CD8-positive, alpha-beta memory T cell (primary cell): ENCODE results near the gene KIFAP3. TPM values are rescaled to one million over a fixed set of nuclear protein-coding genes. Genes with fewer than 3 reads are reported as not detected.
"Not testable (repeated sequence)": the region's sequence is repeated elsewhere in the genome, so short reads cannot be mapped to it uniquely, and the experiment has no call there.

Source experiments
- CTCF ChIA-PET: fragments of 350-600 bp; sonication (Branson Sonifier 250); formaldehyde crosslinking; loops from one replicate; lab custom pipeline; 2021; ENCODE audit warnings: antibody characterized with exemption; lab: Charles Lee
- POLR2A ChIA-PET: fragments of 350-600 bp; sonication (Branson Sonifier 250); formaldehyde crosslinking; loops from one replicate; lab custom pipeline; 2021; ENCODE audit warnings: antibody characterized with exemption; lab: Charles Lee
- DNase-seq, 5 donors: peaks; one replicate each; pipeline versions ENCODE4 v3.0.0 to v3.0.0-alpha.2; 2020 to 2022; ENCODE audit warnings: mixed read lengths in 1 of 5
- H3K27ac ChIP-seq: one replicate; pipeline ENCODE4 v1.7.0; 2013; ENCODE audit warnings: low read depth, mild to moderate bottlenecking, low read length, moderate library complexity
- H3K27me3 ChIP-seq: 2 replicates; pipeline ENCODE4 v1.7.0; 2013; ENCODE audit warnings: low read length, mild to moderate bottlenecking; ENCODE audit not compliant: insufficient read depth, poor library complexity, severe bottlenecking
- H3K36me3 ChIP-seq: 2 replicates; pipeline ENCODE4 v1.7.0; 2013; ENCODE audit warnings: mild to moderate bottlenecking, low read length, moderate library complexity; ENCODE audit not compliant: insufficient read depth
- H3K4me1 ChIP-seq: 2 replicates; pipeline ENCODE4 v1.7.0; 2013; ENCODE audit warnings: mild to moderate bottlenecking, low read length, moderate library complexity; ENCODE audit not compliant: insufficient read depth
- H3K4me3 ChIP-seq: 2 replicates; pipeline ENCODE4 v1.7.0; 2013; ENCODE audit warnings: mild to moderate bottlenecking, low read length
- H3K9me3 ChIP-seq: 2 replicates; pipeline ENCODE4 v1.7.0; 2013; ENCODE audit warnings: mild to moderate bottlenecking, low read length
- H3K27ac Mint-ChIP-seq, 8 donors: one replicate each; pipeline ENCODE4 v1.8.0; 2020 to 2021; ENCODE audit warnings: mixed read lengths in 8 of 8, mild to moderate bottlenecking in 6 of 8, inconsistent platforms in 3 of 8, moderate library complexity in 3 of 8
- H3K27me3 Mint-ChIP-seq, 2 donors: one replicate each; pipeline ENCODE4 v1.8.0; 2020 to 2021; ENCODE audit warnings: mixed read lengths in 2 of 2, mild to moderate bottlenecking in 1 of 2, moderate library complexity in 1 of 2
- H3K36me3 Mint-ChIP-seq, 3 donors: one replicate each; pipeline ENCODE4 v1.8.0; 2020 to 2021; ENCODE audit warnings: mixed read lengths in 3 of 3, inconsistent platforms in 1 of 3, mild to moderate bottlenecking in 1 of 3
- H3K4me1 Mint-ChIP-seq, 3 donors: one replicate each; pipeline ENCODE4 v1.8.0; 2020 to 2021; ENCODE audit warnings: mixed read lengths in 3 of 3, inconsistent platforms in 1 of 3, mild to moderate bottlenecking in 1 of 3
- H3K4me3 Mint-ChIP-seq, 7 donors: one replicate each; pipeline ENCODE4 v1.8.0; 2020 to 2021; ENCODE audit warnings: mixed read lengths in 7 of 7, mild to moderate bottlenecking in 6 of 7, moderate library complexity in 4 of 7, inconsistent platforms in 2 of 7
- H3K9me3 Mint-ChIP-seq, 5 donors: one replicate each; pipeline ENCODE4 v1.8.0; 2020 to 2022; ENCODE audit warnings: mixed read lengths in 5 of 5, mild to moderate bottlenecking in 3 of 5, moderate library complexity in 2 of 5, inconsistent platforms in 1 of 5
- polyA plus RNA-seq: library from polyadenylated mRNA; unstranded; fragments of 300-500 nt; fragmentation: Illumina TruSeq; gene quantifications from one replicate; pipeline ENCODE4 v1.2.3, GENCODE V29; 2021
- total RNA-seq, 2 experiments: library from RNA; stranded (reverse); gene quantifications; one replicate each; pipeline ENCODE4 v1.2.3, GENCODE V29; 2021

The KIFAP3 gene
- total RNA-seq, result 10 to 100 TPM; 23.2 to 23.8 TPM
- 17.4 TPM for polyA plus RNA-seq

DNA sequence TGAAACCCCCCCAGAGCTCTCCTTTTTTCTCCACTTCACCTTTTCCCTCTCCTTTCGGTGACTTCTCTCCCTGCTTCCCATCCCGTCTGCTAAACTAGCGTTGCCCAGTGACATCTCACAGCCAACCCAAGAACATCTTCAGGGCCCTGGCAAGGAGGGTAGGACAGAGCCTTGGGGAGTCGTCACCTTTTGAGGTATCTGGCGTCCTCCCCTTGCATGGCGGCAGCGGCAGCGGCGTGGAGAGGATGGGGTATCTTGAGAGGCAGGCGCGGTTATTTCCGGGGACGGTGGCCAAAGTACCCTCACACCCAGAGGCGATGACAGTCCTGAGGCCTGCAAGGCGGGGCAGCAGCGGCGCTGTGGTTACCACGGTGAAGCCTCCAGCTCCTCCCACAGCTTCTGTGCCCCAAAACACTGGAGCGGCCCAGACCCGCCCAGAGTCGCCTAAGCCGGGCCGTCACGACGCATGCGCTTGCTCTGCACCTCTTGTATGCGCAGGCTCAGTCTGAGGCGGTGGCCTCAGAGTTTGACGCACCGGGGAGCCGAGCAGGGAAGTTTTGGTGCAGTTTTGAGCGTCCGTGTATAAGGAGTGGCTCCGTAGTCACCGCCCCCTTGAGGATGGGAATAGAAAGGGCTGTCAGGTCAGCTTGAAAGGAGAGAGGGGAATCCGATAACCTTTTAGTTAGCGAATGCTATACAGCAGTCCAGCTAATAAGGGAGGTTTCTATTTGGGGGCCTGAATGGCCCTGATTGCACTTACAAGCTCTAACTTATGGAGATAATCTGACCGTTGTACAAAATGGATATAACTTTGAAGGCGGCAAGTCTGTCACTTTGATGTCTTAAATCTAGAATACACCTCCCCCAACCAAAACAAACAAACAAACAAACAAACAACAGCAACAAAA, at the start of gene KIFAP3:
KIFAP3 (minus strand) TSS at position 446 of the 908 bp plus-strand sequence; CDS start at position 218, 228 bp downstream.
- DNase-seq, result peak; percentile 92 to 97 (median 95)
- no peaks in the 10 kb centered on the region for H3K9me3 ChIP-seq
- no peaks in the 10 kb centered on the region for H3K27me3 ChIP-seq
- CTCF ChIA-PET, result interaction anchor here (0.8 to 1.0 kb wide), 3 partner anchors 12 to 183 kb away, joined by 3 read pairs; no protein-coding TSS in a partner anchor
- H3K9me3 Mint-ChIP-seq, result peaks cover 5 to 11% (median 7%) of the 10 kb centered on the region in 5 donors
- H3K27ac Mint-ChIP-seq, result peak within 1 kb of the TSS; percentile 81 to 98 (median 94)
- POLR2A ChIA-PET, result interaction anchor here (1.0 to 1.7 kb wide), 2 partner anchors 9 to 181 kb away, joined by 4 to 12 read pairs; partner anchors contain the start of gene SCYL3
- H3K27me3 Mint-ChIP-seq, result no peaks in the 10 kb centered on the region
- no peaks in the 10 kb centered on the region for H3K36me3 ChIP-seq
- H3K4me3 Mint-ChIP-seq, result peak within 1 kb of the TSS; percentile 85 to 98 (median 91)
- H3K4me3 ChIP-seq, result peak within 1 kb of the TSS; percentile 70
- peak within 1 kb of the TSS; percentile 66 for H3K27ac ChIP-seq
- peaks cover 7 to 14% (median 8%) of the 10 kb centered on the region in 3 donors for H3K36me3 Mint-ChIP-seq
- H3K4me1 ChIP-seq, result peaks cover 28% of the 10 kb centered on the region
- peaks cover 53 to 64% (median 59%) of the 10 kb centered on the region in 3 donors for H3K4me1 Mint-ChIP-seq

DNA sequence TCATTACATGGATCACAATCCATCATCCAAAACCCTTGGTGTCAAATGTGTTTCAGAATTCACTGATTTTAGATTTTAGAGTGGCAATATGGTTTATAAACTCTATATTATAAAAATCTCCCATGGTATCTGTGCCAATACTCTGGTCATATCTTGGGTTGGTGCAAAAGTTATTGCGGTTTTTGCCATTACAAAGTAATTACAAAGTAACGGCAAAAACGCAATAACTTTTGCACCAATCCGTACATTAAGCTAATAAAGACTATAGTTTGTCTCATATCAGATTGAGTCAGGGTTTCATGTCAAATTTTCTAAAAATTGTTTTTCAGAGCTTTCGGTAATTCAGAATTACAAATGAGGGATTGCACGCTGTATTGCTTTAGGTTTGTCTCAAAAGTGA, 47.9 kb upstream of the KIFAP3 start:
- Histone ChIP-seq H3K27ac (no peak overlapping the region), H3K9me3 (no peaks in the 10 kb centered on the region), H3K4me3 (no peak overlapping the region), H3K27me3 (no peaks in the 10 kb centered on the region), H3K4me1 (no peaks in the 10 kb centered on the region), H3K36me3 (no peaks in the 10 kb centered on the region)
- no peak overlapping the region for H3K4me3 Mint-ChIP-seq
- H3K9me3 Mint-ChIP-seq, result peaks cover 5 to 14% (median 9%) of the 10 kb centered on the region in 5 donors
- H3K27me3 Mint-ChIP-seq, result peaks cover 9 to 11% of the 10 kb centered on the region in 2 donors
- no peak for DNase-seq
- H3K36me3 Mint-ChIP-seq, result peaks cover 0 to 4% (median 0%) of the 10 kb centered on the region in 3 donors
- no peak overlapping the region for H3K27ac Mint-ChIP-seq
- ChIA-PET CTCF (no interaction called here), POLR2A (no interaction called here)
- H3K4me1 Mint-ChIP-seq, result no peaks in the 10 kb centered on the region

- H3K27me3 ChIP-seq, result no peaks in the 10 kb centered on the region
- no peak overlapping the region for H3K27ac Mint-ChIP-seq
- no peaks in the 10 kb centered on the region for H3K4me1 ChIP-seq
- POLR2A ChIA-PET, result no interaction called here
- H3K27ac ChIP-seq, result no peak overlapping the region
- H3K4me3 Mint-ChIP-seq, result no peak overlapping the region
- peaks cover 0 to 7% (median 4%) of the 10 kb centered on the region in 3 donors for H3K36me3 Mint-ChIP-seq
- CTCF ChIA-PET, result no interaction called here
- no peaks in the 10 kb centered on the region for H3K4me1 Mint-ChIP-seq
- H3K4me3 ChIP-seq, result no peak overlapping the region
- H3K27me3 Mint-ChIP-seq, result peaks cover 22 to 53% of the 10 kb centered on the region in 2 donors
- H3K9me3 ChIP-seq, result no peaks in the 10 kb centered on the region
- H3K9me3 Mint-ChIP-seq, result peaks cover 3 to 9% (median 5%) of the 10 kb centered on the region in 5 donors
- no peak for DNase-seq
- no peaks in the 10 kb centered on the region for H3K36me3 ChIP-seq
Observed at GRCh38 chr1:170114906-170115305, 40.4 kb upstream of the KIFAP3 start.

DNA sequence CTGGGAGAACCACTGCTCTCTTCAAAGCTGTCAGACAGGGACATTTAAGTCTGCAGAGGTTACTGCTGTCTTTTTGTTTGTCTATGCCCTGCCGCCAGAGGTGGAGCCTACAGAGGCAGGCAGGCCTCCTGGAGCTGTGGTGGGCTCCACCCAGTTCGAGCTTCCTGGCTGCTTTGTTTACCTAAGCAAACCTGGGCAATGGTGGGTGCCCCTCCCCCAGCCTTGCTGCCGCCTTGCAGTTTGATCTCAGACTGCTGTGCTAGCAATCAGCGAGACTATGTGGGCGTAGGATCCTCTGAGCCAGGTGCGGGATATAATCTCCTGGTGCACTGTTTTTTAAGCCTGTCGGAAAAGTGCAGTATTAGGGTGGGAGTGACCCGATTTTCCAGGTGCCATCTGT, 38.6 kb upstream of the KIFAP3 start:
- CTCF ChIA-PET, H3K4me3 ChIP-seq, H3K4me3 Mint-ChIP-seq, H3K27ac Mint-ChIP-seq, H3K9me3 ChIP-seq, H3K4me1 Mint-ChIP-seq, DNase-seq, H3K4me1 ChIP-seq, H3K36me3 ChIP-seq, H3K27me3 ChIP-seq, H3K27ac ChIP-seq, H3K36me3 Mint-ChIP-seq, POLR2A ChIA-PET: not testable (repeated sequence)
- Mint-ChIP-seq H3K9me3 (peaks cover 3 to 11% (median 5%) of the 10 kb centered on the region in 5 donors), H3K27me3 (peaks cover 19 to 46% of the 10 kb centered on the region in 2 donors)

DNA sequence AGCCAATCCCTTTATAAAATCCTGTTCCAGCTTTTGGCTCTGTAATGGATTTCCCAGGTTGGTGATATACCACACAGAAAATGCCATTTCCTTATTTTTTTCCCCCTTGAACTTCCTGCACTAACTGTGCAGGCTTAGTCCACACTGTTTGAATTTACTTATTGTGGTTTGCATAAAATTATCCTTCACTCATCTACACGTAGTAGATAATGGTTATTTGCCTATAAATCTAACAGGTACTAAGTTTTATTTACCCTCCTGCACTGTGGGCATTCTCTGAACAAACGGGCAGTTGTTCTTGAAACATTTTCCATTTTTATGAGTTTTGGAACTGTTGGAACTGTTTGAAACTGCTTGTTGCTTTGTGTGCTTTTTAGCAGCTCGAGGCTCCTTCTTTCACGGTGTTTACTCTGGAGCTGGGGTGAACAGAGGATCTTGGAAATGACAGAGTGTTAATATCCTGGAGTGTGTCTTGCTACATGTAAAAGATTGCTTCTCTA, 23.0 kb upstream of the KIFAP3 start:
- H3K27ac ChIP-seq, result no peak overlapping the region
- H3K4me1 ChIP-seq, result no peaks in the 10 kb centered on the region
- H3K9me3 Mint-ChIP-seq, result peaks cover 0 to 6% (median 2%) of the 10 kb centered on the region in 5 donors
- POLR2A ChIA-PET, result no interaction called here
- H3K4me3 ChIP-seq, result no peak overlapping the region
- H3K27ac Mint-ChIP-seq, result no peak overlapping the region
- no peak for DNase-seq
- peaks cover 0 to 6% (median 2%) of the 10 kb centered on the region in 3 donors for H3K36me3 Mint-ChIP-seq
- H3K36me3 ChIP-seq, result no peaks in the 10 kb centered on the region
- H3K9me3 ChIP-seq, result no peaks in the 10 kb centered on the region
- H3K27me3 Mint-ChIP-seq, result peaks cover 5 to 32% of the 10 kb centered on the region in 2 donors
- CTCF ChIA-PET, result no interaction called here
- H3K27me3 ChIP-seq, result no peaks in the 10 kb centered on the region
- H3K4me1 Mint-ChIP-seq, result no peaks in the 10 kb centered on the region
- H3K4me3 Mint-ChIP-seq, result no peak overlapping the region

DNA sequence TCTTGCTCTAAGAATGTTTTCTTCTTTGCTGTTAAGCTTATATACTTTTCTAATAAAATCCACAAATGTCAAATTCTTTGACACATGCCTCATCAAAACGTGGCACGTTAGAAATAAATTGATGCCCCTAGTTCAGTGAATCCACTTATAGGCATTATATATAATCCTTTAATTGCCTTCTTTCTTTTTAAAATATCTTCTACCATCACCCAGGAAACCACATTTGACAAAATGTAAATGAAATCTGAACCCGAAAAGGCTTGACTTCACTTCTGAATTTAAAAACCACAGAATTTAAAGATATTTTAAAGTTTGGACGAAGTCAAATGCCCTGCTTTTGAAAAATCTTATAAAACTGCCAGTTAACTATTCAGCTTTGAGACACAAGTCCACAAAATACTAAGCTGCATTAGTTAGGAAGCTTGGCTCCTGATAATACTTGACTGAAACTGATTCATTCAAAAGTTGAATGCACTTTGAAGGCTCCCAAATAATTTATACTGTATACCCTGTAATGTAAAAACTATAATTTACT, 22.4 kb upstream of the KIFAP3 start:
- Mint-ChIP-seq H3K4me1 (no peaks in the 10 kb centered on the region), H3K27ac (no peak overlapping the region), H3K27me3 (peaks cover 5 to 32% of the 10 kb centered on the region in 2 donors), H3K36me3 (peaks cover 0 to 6% (median 2%) of the 10 kb centered on the region in 3 donors), H3K4me3 (no peak overlapping the region), H3K9me3 (peaks cover 0 to 7% (median 2%) of the 10 kb centered on the region in 5 donors)
- no peak overlapping the region for H3K4me3 ChIP-seq
- POLR2A ChIA-PET, result no interaction called here
- no peak overlapping the region for H3K27ac ChIP-seq
- no peak for DNase-seq
- no peaks in the 10 kb centered on the region for H3K9me3 ChIP-seq
- CTCF ChIA-PET, result no interaction called here
- no peaks in the 10 kb centered on the region for H3K27me3 ChIP-seq
- no peaks in the 10 kb centered on the region for H3K4me1 ChIP-seq
- H3K36me3 ChIP-seq, result no peaks in the 10 kb centered on the region

GRCh38 chr1:170095976-170096748, 21.7 kb upstream of the KIFAP3 start:
- Histone ChIP-seq H3K36me3 (no peaks in the 10 kb centered on the region), H3K4me1 (no peaks in the 10 kb centered on the region), H3K9me3 (no peaks in the 10 kb centered on the region), H3K4me3 (no peak overlapping the region), H3K27me3 (no peaks in the 10 kb centered on the region), H3K27ac (no peak overlapping the region)
- no peak for DNase-seq
- Mint-ChIP-seq H3K4me1 (no peaks in the 10 kb centered on the region), H3K27me3 (peaks cover 8 to 32% of the 10 kb centered on the region in 2 donors), H3K9me3 (peaks cover 0 to 11% (median 7%) of the 10 kb centered on the region in 5 donors), H3K4me3 (no peak overlapping the region), H3K27ac (peak overlapping the region in 1 of 8 donors; percentile 21), H3K36me3 (peaks cover 0 to 6% (median 0%) of the 10 kb centered on the region in 3 donors)
- CTCF ChIA-PET, result no interaction called here
- POLR2A ChIA-PET, result no interaction called here
